Caco-2 (cell line): ENCODE data around the gene ZNRF3. TPM values are rescaled to one million over a fixed set of nuclear protein-coding genes. Genes with fewer than 3 reads are reported as not detected.

ENCODE experiments used
- BruUV-seq: library from RNA; stranded (reverse); fragments of 400-500 nt; replicated peaks from 2 replicates; lab custom pipeline; 2021; lab: Mats Ljungman, UMichigan
- CTCF ChIA-PET: fragments of 300-600 bp; sonication (Branson Sonifier 250); formaldehyde crosslinking; loops from one replicate; lab custom pipeline; 2022; ENCODE audit warnings: antibody characterized with exemption; lab: Charles Lee
- POLR2A ChIA-PET: fragments of 300-600 bp; sonication (Branson Sonifier 250); formaldehyde crosslinking; loops from one replicate; lab custom pipeline; 2022; ENCODE audit warnings: antibody characterized with exemption; lab: Charles Lee
- DNase-seq, 2 experiments: peaks; one replicate each; pipeline versions ENCODE4 v3.0.0 to v3.0.0-alpha.2; 2020 to 2022
- H3K27me3 ChIP-seq: replicated peaks from 2 replicates; pipeline ENCODE4 v1.6.0; 2011; ENCODE audit warnings: low read length; ENCODE audit not compliant: control insufficient read depth, insufficient read depth
- H3K36me3 ChIP-seq: 2 replicates; pipeline ENCODE4 v1.5.1; 2011; ENCODE audit warnings: low read length; ENCODE audit not compliant: control insufficient read depth, insufficient read depth
- H3K4me1 ChIP-seq: fragments of 250-450 bp; sonication (Bioruptor Pico); 2 replicates; pipeline ENCODE4 v1.5.1; 2020; ENCODE audit warnings: mild to moderate bottlenecking
- H3K4me3 ChIP-seq: 2 replicates; pipeline ENCODE4 v1.5.1; 2011; ENCODE audit warnings: low read depth, mild to moderate bottlenecking, control low read depth, low read length
- H3K9me3 ChIP-seq: fragments of 250-450 bp; sonication (Bioruptor Pico); 2 replicates; pipeline ENCODE4 v1.5.1; 2020; ENCODE audit warnings: mild to moderate bottlenecking, moderate library complexity
- H3K27ac Mint-ChIP-seq: one replicate; pipeline ENCODE4 v1.8.0; 2022; ENCODE audit warnings: mixed read lengths; ENCODE audit not compliant: unreplicated experiment
- H3K27me3 Mint-ChIP-seq: one replicate; pipeline ENCODE4 v1.8.0; 2022; ENCODE audit warnings: mixed read lengths; ENCODE audit not compliant: insufficient read depth, unreplicated experiment
- H3K36me3 Mint-ChIP-seq: one replicate; pipeline ENCODE4 v1.8.0; 2022; ENCODE audit warnings: mild to moderate bottlenecking, mixed read lengths; ENCODE audit not compliant: insufficient read depth, unreplicated experiment
- H3K4me1 Mint-ChIP-seq: one replicate; pipeline ENCODE4 v1.8.0; 2022; ENCODE audit warnings: low read depth, mixed read lengths; ENCODE audit not compliant: unreplicated experiment
- H3K4me3 Mint-ChIP-seq: one replicate; pipeline ENCODE4 v1.8.0; 2022; ENCODE audit warnings: mild to moderate bottlenecking, moderate library complexity, mixed read lengths; ENCODE audit not compliant: unreplicated experiment
- H3K9me3 Mint-ChIP-seq: one replicate; pipeline ENCODE4 v1.8.0; 2022; ENCODE audit warnings: mixed read lengths; ENCODE audit not compliant: unreplicated experiment
- intact Hi-C: fragments of 100-400 bp; cut with micrococcal nuclease; formaldehyde crosslinking; loops from one replicate; pipeline ENCODE4 v1.10.0; 2022; ENCODE audit not compliant: unreplicated experiment
- total RNA-seq: library from RNA; stranded (reverse); gene quantifications from 2 replicates; pipeline ENCODE4 v1.2.3, GENCODE V29; 2022
- TF ChIP-seq, protein P1 (sequence below), 2 experiments: fragments of 200-600 bp in 1 of 2; IDR thresholded peaks; 1 replicate in 1 of 2; 2 replicates in 1 of 2; pipeline versions ENCODE4 v1.5.1 to v1.8.0; 2011 to 2022; ENCODE audit warnings: antibody characterized with exemption in 1 of 2, control low read depth in 1 of 2, inconsistent platforms in 1 of 2, low read depth in 1 of 2, low read length in 1 of 2, mild to moderate bottlenecking in 1 of 2, moderate library complexity in 1 of 2; ENCODE audit not compliant: insufficient read depth in 1 of 2, severe bottlenecking in 1 of 2, unreplicated experiment in 1 of 2

The ZNRF3 gene
- total RNA-seq, 1 experiment from 2014 or later: 41.1 TPM

DNA sequence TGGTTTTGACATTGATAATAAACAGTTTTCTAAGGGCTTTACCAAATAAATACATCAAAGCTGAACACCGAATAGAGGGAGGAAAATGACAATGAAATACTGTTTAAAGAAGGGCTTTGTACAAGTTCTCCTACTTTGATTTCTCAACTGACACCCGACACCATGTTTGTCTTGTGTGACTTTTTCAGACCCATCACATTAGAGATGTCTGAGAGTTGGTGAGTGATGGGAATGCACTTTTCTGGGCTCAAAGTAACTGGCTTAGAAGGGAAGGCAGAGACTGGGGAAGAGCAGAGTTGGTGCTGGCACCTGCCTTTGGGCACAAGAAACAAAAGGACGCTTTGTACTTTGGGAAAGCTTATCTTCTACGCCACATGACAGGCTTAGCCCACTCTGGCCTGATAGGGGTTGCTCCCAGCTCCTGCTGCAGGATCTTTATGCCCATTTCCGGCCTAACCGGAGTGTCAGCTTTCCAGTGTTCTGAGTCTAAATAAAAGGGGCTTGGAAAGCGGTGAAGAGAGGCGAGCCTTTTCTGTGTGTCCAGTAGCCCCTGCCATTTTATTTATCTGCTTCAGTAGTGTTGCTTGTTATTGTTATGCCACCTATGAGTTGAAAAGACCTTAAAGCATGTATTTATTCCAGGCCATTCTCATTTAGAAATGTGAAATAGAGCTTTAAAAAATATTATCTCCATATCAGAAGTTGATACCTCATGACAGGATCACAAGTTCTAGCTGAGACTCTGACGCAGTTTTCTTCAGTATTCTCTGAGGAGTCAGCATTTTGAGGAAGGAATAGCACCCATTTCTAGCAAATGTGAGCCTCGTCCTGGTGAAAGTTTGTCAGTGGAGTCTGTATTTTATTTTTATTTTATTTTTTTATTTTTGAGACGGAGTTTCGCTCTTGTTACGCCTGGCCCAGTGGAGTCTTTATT, 213.6 kb downstream of the ZNRF3 start:
- Mint-ChIP-seq H3K36me3 (peaks cover 33% of the 10 kb centered on the region), H3K27me3 (no peaks in the 10 kb centered on the region), H3K9me3 (no peaks in the 10 kb centered on the region), H3K4me3 (peak overlapping the region; percentile 0), H3K4me1 (peaks cover 16% of the 10 kb centered on the region), H3K27ac (peak overlapping the region; percentile 5)
- Histone ChIP-seq H3K36me3 (no peaks in the 10 kb centered on the region), H3K4me1 (peaks cover 26% of the 10 kb centered on the region), H3K9me3 (no peaks in the 10 kb centered on the region), H3K27me3 (no peaks in the 10 kb centered on the region), H3K4me3 (no peak overlapping the region)
- no TSS peak for BruUV-seq
- CTCF ChIA-PET: interaction anchor here (0.6 kb wide), 1 partner anchor 530 kb away, joined by 12 read pairs; no protein-coding TSS in a partner anchor
- DNase-seq: peak; percentile 39 to 54
- POLR2A ChIA-PET: no interaction called here
- intact Hi-C loops: no loop called here
- TF ChIP-seq, protein P1, sequence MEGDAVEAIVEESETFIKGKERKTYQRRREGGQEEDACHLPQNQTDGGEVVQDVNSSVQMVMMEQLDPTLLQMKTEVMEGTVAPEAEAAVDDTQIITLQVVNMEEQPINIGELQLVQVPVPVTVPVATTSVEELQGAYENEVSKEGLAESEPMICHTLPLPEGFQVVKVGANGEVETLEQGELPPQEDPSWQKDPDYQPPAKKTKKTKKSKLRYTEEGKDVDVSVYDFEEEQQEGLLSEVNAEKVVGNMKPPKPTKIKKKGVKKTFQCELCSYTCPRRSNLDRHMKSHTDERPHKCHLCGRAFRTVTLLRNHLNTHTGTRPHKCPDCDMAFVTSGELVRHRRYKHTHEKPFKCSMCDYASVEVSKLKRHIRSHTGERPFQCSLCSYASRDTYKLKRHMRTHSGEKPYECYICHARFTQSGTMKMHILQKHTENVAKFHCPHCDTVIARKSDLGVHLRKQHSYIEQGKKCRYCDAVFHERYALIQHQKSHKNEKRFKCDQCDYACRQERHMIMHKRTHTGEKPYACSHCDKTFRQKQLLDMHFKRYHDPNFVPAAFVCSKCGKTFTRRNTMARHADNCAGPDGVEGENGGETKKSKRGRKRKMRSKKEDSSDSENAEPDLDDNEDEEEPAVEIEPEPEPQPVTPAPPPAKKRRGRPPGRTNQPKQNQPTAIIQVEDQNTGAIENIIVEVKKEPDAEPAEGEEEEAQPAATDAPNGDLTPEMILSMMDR (IDR thresholded peaks at IDR 0.05; ENCODE audit: insufficient read depth in 1 of 2, low read depth in 1 of 2, low read length in 1 of 2, severe bottlenecking in 1 of 2, unreplicated experiment in 1 of 2): no peak

DNA sequence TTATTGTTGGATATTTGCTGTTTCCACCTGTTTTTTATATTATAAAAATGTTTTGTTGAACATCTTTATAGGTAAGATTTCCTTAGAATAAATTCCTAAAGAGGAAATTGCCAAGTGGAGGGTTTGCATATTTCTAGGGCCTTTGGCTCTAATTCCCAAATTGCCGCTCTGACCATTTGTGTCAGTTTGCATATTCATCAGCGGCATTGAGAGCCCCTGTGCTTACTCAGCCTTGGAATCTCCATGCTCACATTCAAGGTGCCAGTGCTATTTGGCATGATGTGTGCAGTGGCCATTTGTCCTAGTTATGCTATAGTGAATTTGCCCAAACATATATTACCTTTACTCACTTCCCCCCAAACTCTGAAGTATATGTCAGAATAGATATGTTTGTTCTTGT, 214.9 kb downstream of the ZNRF3 start:
- H3K4me1 ChIP-seq: peaks cover 26% of the 10 kb centered on the region
- no peak overlapping the region for H3K4me3 Mint-ChIP-seq
- H3K9me3 Mint-ChIP-seq: no peaks in the 10 kb centered on the region
- no peaks in the 10 kb centered on the region for H3K9me3 ChIP-seq
- BruUV-seq: no TSS peak
- no peak for DNase-seq
- H3K36me3 ChIP-seq: no peaks in the 10 kb centered on the region
- ChIA-PET POLR2A (no interaction called here), CTCF (no interaction called here)
- TF ChIP-seq, protein P1 (IDR thresholded peaks at IDR 0.05; ENCODE audit: insufficient read depth in 1 of 2, low read depth in 1 of 2, low read length in 1 of 2, severe bottlenecking in 1 of 2, unreplicated experiment in 1 of 2): no peak
- intact Hi-C loops: no loop called here
- no peak overlapping the region for H3K27ac Mint-ChIP-seq
- H3K36me3 Mint-ChIP-seq: peaks cover 33% of the 10 kb centered on the region
- H3K27me3 ChIP-seq: no peaks in the 10 kb centered on the region
- peaks cover 13% of the 10 kb centered on the region for H3K4me1 Mint-ChIP-seq
- H3K27me3 Mint-ChIP-seq: no peaks in the 10 kb centered on the region
- no peak overlapping the region for H3K4me3 ChIP-seq

DNA sequence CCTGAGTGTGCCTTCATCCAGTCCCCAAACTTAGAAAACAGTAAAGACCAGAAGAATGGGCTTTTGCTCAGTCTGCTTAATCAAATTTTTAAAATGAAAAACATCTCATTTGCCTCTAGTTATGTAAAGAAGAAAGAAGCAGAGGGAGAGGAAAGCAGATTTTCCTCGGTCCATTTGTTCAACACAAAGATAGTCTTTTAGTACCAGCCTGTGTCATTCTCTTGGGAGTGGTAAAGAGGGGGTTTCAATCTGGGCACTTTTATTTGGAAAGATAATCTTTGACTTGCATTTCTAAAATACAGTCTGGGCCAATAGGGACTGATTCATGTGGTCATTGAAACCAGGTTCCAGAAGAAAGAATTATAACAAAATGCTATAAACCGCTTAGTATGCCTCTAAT, 218.9 kb downstream of the ZNRF3 start:
- BruUV-seq: no TSS peak
- ChIA-PET CTCF (no interaction called here), POLR2A (no interaction called here)
- H3K27ac Mint-ChIP-seq: no peak overlapping the region
- DNase-seq: no peak
- H3K4me1 Mint-ChIP-seq: no peaks in the 10 kb centered on the region
- H3K27me3 ChIP-seq: no peaks in the 10 kb centered on the region
- H3K36me3 Mint-ChIP-seq: peaks cover 18% of the 10 kb centered on the region
- no peaks in the 10 kb centered on the region for H3K9me3 ChIP-seq
- no peaks in the 10 kb centered on the region for H3K9me3 Mint-ChIP-seq
- no peaks in the 10 kb centered on the region; the same call in none of the 2 replicates for H3K4me1 ChIP-seq
- H3K27me3 Mint-ChIP-seq: no peaks in the 10 kb centered on the region
- TF ChIP-seq, protein P1 (IDR thresholded peaks at IDR 0.05; ENCODE audit: insufficient read depth in 1 of 2, low read depth in 1 of 2, low read length in 1 of 2, severe bottlenecking in 1 of 2, unreplicated experiment in 1 of 2): no peak
- H3K4me3 ChIP-seq: no peak overlapping the region
- no peaks in the 10 kb centered on the region for H3K36me3 ChIP-seq
- intact Hi-C loops: no loop called here
- H3K4me3 Mint-ChIP-seq: no peak overlapping the region
